BE2C (cell line): Measurements from ENCODE around the gene ITGA5.
"Not testable (repeated sequence)": the region's sequence is repeated elsewhere in the genome, so short reads cannot be mapped to it uniquely, and the experiment has no call there.

Source experiments
- DNase-seq: peaks from one replicate; pipeline ENCODE4 v3.0.0-alpha.2; 2020
- H3K27me3 ChIP-seq: fragments of 250-450 bp; sonication (Bioruptor Pico); 2 replicates; pipeline ENCODE4 v1.5.1; 2020; ENCODE audit warnings: mild to moderate bottlenecking
- H3K36me3 ChIP-seq: fragments of 250-450 bp; sonication (Bioruptor Pico); 2 replicates; pipeline ENCODE4 v1.5.1; 2020; ENCODE audit warnings: mild to moderate bottlenecking
- H3K4me1 ChIP-seq: fragments of 250-450 bp; sonication (Bioruptor Pico); 2 replicates; pipeline ENCODE4 v1.5.1; 2020
- H3K4me3 ChIP-seq: 2 replicates; pipeline ENCODE4 v1.5.1; 2011; ENCODE audit warnings: low read depth, low read length
- H3K9me3 ChIP-seq: fragments of 250-450 bp; sonication (Bioruptor Pico); 2 replicates; pipeline ENCODE4 v1.5.1; 2020
- CTCF ChIP-seq: IDR thresholded peaks from 2 replicates; pipeline ENCODE4 v1.5.1; 2012; ENCODE audit warnings: mild to moderate bottlenecking, low read depth, low read length

Gene ITGA5

GRCh38 chr12:54358191-54358944 is 60.7 kb downstream of the ITGA5 start:
- no peak for TF ChIP-seq CTCF
- no peaks in the 10 kb centered on the region for H3K27me3 ChIP-seq
- H3K36me3 ChIP-seq: no peaks in the 10 kb centered on the region
- no peaks in the 10 kb centered on the region for H3K9me3 ChIP-seq
- peaks cover 26% of the 10 kb centered on the region for H3K4me1 ChIP-seq
- peak overlapping the region; percentile 86 for H3K4me3 ChIP-seq
- DNase-seq: no peak

- Histone ChIP-seq H3K4me1 (peaks cover 30% of the 10 kb centered on the region), H3K27me3 (no peaks in the 10 kb centered on the region), H3K36me3 (no peaks in the 10 kb centered on the region), H3K4me3 (no peak overlapping the region), H3K9me3 (no peaks in the 10 kb centered on the region)
- no peak for DNase-seq
- no peak for TF ChIP-seq CTCF
These were observed 61.4 kb downstream of the ITGA5 start for GRCh38 chr12:54357506-54358190.

- peaks cover 35% of the 10 kb centered on the region for H3K4me1 ChIP-seq
- no peak for TF ChIP-seq CTCF
- no peaks in the 10 kb centered on the region for H3K9me3 ChIP-seq
- H3K36me3 ChIP-seq: no peaks in the 10 kb centered on the region
- H3K27me3 ChIP-seq: no peaks in the 10 kb centered on the region
- H3K4me3 ChIP-seq: no peak overlapping the region
- no peak for DNase-seq
These were observed 62.1 kb downstream of the ITGA5 start for GRCh38 chr12:54356951-54357356.

GRCh38 chr12:54356228-54356627 is 62.8 kb downstream of the ITGA5 start:
- Histone ChIP-seq H3K4me1 (peaks cover 35% of the 10 kb centered on the region), H3K36me3 (no peaks in the 10 kb centered on the region), H3K4me3 (no peak overlapping the region), H3K27me3 (no peaks in the 10 kb centered on the region), H3K9me3 (no peaks in the 10 kb centered on the region)
- TF ChIP-seq CTCF: no peak
- DNase-seq: no peak

GRCh38 chr12:54355104-54355815 is 63.8 kb downstream of the ITGA5 start:
- no peaks in the 10 kb centered on the region for H3K27me3 ChIP-seq

GRCh38 chr12:54354271-54354670 is 64.8 kb downstream of the ITGA5 start:
- H3K4me3 ChIP-seq, H3K9me3 ChIP-seq, DNase-seq, H3K36me3 ChIP-seq, H3K27me3 ChIP-seq: not testable (repeated sequence)
- H3K4me1 ChIP-seq: peaks cover 25% of the 10 kb centered on the region

More at GRCh38 chr12:54355104-54355815, 63.8 kb downstream of the ITGA5 start:
- Histone ChIP-seq H3K36me3 (no peaks in the 10 kb centered on the region), H3K4me1 (peaks cover 29% of the 10 kb centered on the region), H3K4me3 (no peak overlapping the region), H3K9me3 (no peaks in the 10 kb centered on the region)
- DNase-seq: no peak
- TF ChIP-seq CTCF: 0 out of 2 replicates have a peak, but pooled peaks have one; percentile 7
